ENCODE data around the gene HHAT. TPM values are rescaled to one million over a fixed set of nuclear protein-coding genes. Genes with fewer than 3 reads are reported as not detected.

Gene HHAT
- total RNA-seq, 1 donor from 2014 or later = 11.4 TPM

DNA sequence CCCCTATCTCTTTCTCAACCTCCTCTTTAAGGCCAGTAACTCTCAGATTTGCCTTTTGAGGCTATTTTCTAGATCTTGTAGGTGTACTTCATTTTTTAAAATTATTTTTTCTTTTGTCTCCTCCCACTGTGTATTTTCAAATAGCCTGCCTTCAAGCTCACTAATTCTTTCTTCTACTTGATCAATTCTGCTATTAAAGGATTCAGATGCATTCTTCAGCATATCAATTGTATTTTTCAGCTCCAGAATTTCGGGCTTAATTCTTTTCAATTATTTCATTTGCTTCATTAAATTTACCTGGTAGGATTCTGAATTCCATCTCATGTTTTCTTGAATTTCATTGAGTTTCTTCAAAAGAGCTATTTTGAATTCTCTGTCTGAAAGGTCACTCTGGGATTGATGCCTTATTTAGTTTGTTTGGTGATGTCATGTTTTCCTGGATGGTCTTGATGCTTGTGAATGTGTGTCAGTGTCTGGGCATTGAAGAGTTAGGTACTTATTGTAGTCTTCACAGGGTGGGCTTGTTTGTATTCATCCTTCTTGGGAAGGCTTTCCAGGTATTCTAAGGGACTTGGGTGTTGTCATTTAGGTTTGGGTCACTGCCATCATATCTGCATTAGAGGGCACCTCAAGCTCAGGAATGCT lies 3.6 kb upstream of the HHAT start:
- Histone ChIP-seq H3K4me1 (ENCODE audit: insufficient read depth, low read length) (peaks cover 9% of the 10 kb centered on the region), H3K9me3 (ENCODE audit: insufficient read depth, low read depth, low read length) (no peaks in the 10 kb centered on the region), H4K20me1 (ENCODE audit: insufficient read depth, low read length) (no peaks in the 10 kb centered on the region), H3K4me2 (ENCODE audit: low read length) (no peak overlapping the region), H2AFZ (ENCODE audit: low read depth, low read length) (no peak overlapping the region), H3K27me3 (ENCODE audit: insufficient read depth, low read length) (no peaks in the 10 kb centered on the region), H3K79me2 (ENCODE audit: insufficient read depth, low read length) (no peaks in the 10 kb centered on the region), H3K9ac (ENCODE audit: low read length) (no peak overlapping the region), H3K27ac (ENCODE audit: low read depth, low read length) (no peak overlapping the region), H3K4me3 (ENCODE audit: insufficient read depth, low read depth, low read length) (no peak overlapping the region), H3K36me3 (ENCODE audit: insufficient read depth, low read length) (no peaks in the 10 kb centered on the region)
- peaks cover 6% of the 10 kb centered on the region for H3K9me3 Mint-ChIP-seq (ENCODE audit: unreplicated experiment)
- DNase-seq (ENCODE audit: low read depth) (no peak), FAIRE-seq (no peak)
- no peak for TF ChIP-seq EZH2 (IDR thresholded peaks at IDR 0.05; ENCODE audit: insufficient read depth, low read length)
- no peak overlapping the region for H3K27ac Mint-ChIP-seq (ENCODE audit: unreplicated experiment)
- H3K4me1 Mint-ChIP-seq (ENCODE audit: low read depth, unreplicated experiment) = peaks cover 5% of the 10 kb centered on the region
- no peaks in the 10 kb centered on the region for H3K27me3 Mint-ChIP-seq (ENCODE audit: low read depth, unreplicated experiment)
- H3K4me3 Mint-ChIP-seq (ENCODE audit: unreplicated experiment) = no peak overlapping the region
- H3K36me3 Mint-ChIP-seq (ENCODE audit: low read depth, unreplicated experiment) = no peaks in the 10 kb centered on the region

DNA sequence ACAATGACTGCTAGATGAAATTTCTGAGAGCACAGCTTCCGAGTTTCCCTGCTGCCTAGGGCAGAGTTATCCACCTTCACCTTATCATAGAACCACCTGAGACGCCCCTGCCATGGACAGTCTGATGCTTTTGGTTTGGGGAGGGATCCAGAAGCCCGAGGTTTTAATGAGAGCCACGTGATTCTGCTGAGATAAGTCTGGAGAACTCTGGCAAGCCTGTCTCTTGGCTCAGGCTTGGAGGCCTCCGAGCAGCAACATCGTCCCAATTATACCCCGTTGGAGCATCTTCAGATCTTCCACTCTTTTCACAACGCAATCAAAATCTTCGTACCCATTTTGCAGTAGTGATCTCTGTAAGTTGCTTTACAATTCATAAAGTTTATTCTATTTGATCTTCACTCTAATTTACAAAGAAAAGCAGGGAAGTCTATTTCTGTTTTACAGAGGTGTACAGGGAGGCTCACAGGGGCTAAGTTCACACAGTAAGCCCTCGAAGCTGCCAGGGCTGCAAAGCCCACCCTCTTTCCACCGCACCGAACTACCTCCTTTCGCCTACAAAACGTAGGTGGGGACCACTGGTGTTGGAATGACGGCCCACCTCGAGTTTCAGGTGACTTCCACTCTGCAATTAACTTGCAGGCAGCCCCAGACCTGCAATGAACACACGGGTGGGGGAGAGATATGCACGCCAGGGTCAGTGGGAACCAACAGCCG lies 513 bp upstream of the HHAT start:
- H3K4me1 Mint-ChIP-seq (ENCODE audit: low read depth, unreplicated experiment) = peaks cover 7% of the 10 kb centered on the region
- no peak overlapping the region for H3K27ac Mint-ChIP-seq (ENCODE audit: unreplicated experiment)
- no peak for TF ChIP-seq EZH2 (IDR thresholded peaks at IDR 0.05; ENCODE audit: insufficient read depth, low read length)
- TF ChIP-seq, protein P1, sequence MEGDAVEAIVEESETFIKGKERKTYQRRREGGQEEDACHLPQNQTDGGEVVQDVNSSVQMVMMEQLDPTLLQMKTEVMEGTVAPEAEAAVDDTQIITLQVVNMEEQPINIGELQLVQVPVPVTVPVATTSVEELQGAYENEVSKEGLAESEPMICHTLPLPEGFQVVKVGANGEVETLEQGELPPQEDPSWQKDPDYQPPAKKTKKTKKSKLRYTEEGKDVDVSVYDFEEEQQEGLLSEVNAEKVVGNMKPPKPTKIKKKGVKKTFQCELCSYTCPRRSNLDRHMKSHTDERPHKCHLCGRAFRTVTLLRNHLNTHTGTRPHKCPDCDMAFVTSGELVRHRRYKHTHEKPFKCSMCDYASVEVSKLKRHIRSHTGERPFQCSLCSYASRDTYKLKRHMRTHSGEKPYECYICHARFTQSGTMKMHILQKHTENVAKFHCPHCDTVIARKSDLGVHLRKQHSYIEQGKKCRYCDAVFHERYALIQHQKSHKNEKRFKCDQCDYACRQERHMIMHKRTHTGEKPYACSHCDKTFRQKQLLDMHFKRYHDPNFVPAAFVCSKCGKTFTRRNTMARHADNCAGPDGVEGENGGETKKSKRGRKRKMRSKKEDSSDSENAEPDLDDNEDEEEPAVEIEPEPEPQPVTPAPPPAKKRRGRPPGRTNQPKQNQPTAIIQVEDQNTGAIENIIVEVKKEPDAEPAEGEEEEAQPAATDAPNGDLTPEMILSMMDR (IDR thresholded peaks at IDR 0.05; ENCODE audit: insufficient read depth, low read depth, low read length) = no peak
- no peak for FAIRE-seq
- peaks cover 4% of the 10 kb centered on the region for H3K9me3 Mint-ChIP-seq (ENCODE audit: unreplicated experiment)
- H4K20me1 ChIP-seq (ENCODE audit: insufficient read depth, low read length) = peaks cover 3% of the 10 kb centered on the region
- peak overlapping the region; percentile 90 for H3K9ac ChIP-seq (ENCODE audit: low read length)
- H3K4me2 ChIP-seq (ENCODE audit: low read length) = peak overlapping the region; percentile 89
- H3K9me3 ChIP-seq (ENCODE audit: insufficient read depth, low read depth, low read length) = no peaks in the 10 kb centered on the region
- H3K27me3 ChIP-seq (ENCODE audit: insufficient read depth, low read length) = no peaks in the 10 kb centered on the region
- H3K79me2 ChIP-seq (ENCODE audit: insufficient read depth, low read length) = no peaks in the 10 kb centered on the region
- peak overlapping the region; percentile 90 for H3K4me3 ChIP-seq (ENCODE audit: insufficient read depth, low read depth, low read length)
- no peaks in the 10 kb centered on the region for H3K36me3 Mint-ChIP-seq (ENCODE audit: low read depth, unreplicated experiment)
- H3K4me1 ChIP-seq (ENCODE audit: insufficient read depth, low read length) = peaks cover 14% of the 10 kb centered on the region
- H3K36me3 ChIP-seq (ENCODE audit: insufficient read depth, low read length) = no peaks in the 10 kb centered on the region
- H3K4me3 Mint-ChIP-seq (ENCODE audit: unreplicated experiment) = peak overlapping the region; percentile 89
- no peak for DNase-seq (ENCODE audit: low read depth)
- no peak overlapping the region for H3K27ac ChIP-seq (ENCODE audit: low read depth, low read length)
- peak overlapping the region; percentile 99 for H2AFZ ChIP-seq (ENCODE audit: low read depth, low read length)
- H3K27me3 Mint-ChIP-seq (ENCODE audit: low read depth, unreplicated experiment) = peaks cover 2% of the 10 kb centered on the region

DNA sequence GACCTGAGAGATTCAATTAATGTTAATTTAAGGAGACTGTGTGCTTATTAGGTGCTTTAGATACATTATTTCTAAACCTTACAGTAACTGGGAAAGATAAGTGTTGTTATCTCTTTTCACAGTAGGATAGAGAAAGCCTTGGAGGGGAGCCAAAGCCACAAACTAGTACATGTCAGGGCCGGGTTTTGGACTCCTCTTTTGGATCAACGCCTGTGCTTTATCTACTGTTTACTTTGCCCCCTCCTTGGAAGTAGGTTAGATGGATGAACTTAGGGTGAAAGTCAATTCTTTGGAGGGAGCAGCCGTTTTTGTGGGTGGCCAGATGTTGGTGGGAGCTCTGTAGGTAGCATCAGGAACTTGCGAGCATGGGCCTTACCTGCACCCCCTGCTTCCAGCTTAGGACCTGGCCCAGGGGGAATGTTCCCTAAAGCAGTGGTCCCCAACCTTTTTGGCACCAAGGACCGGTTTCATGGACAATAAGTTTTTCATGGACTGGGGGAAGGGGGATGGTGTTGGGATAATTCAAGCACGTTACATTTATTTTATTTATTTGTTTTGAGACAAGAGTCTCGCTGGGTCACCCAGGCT lies 1.7 kb downstream of the HHAT start:
- TF ChIP-seq, protein P1 (IDR thresholded peaks at IDR 0.05; ENCODE audit: insufficient read depth, low read depth, low read length) = no peak
- TF ChIP-seq EZH2 (IDR thresholded peaks at IDR 0.05; ENCODE audit: insufficient read depth, low read length) = no peak
- Mint-ChIP-seq H3K4me1 (ENCODE audit: low read depth, unreplicated experiment) (peaks cover 7% of the 10 kb centered on the region), H3K4me3 (ENCODE audit: unreplicated experiment) (peak overlapping the region; percentile 94), H3K36me3 (ENCODE audit: low read depth, unreplicated experiment) (no peaks in the 10 kb centered on the region), H3K9me3 (ENCODE audit: unreplicated experiment) (no peaks in the 10 kb centered on the region), H3K27me3 (ENCODE audit: low read depth, unreplicated experiment) (peaks cover 2% of the 10 kb centered on the region), H3K27ac (ENCODE audit: unreplicated experiment) (no peak overlapping the region)
- Histone ChIP-seq H3K4me3 (ENCODE audit: insufficient read depth, low read depth, low read length) (no peak overlapping the region), H3K9me3 (ENCODE audit: insufficient read depth, low read depth, low read length) (no peaks in the 10 kb centered on the region), H3K4me2 (ENCODE audit: low read length) (peak overlapping the region; percentile 89), H3K27me3 (ENCODE audit: insufficient read depth, low read length) (no peaks in the 10 kb centered on the region), H3K27ac (ENCODE audit: low read depth, low read length) (no peak overlapping the region), H3K79me2 (ENCODE audit: insufficient read depth, low read length) (no peaks in the 10 kb centered on the region), H2AFZ (ENCODE audit: low read depth, low read length) (no peak overlapping the region), H3K9ac (ENCODE audit: low read length) (no peak overlapping the region), H3K36me3 (ENCODE audit: insufficient read depth, low read length) (no peaks in the 10 kb centered on the region), H4K20me1 (ENCODE audit: insufficient read depth, low read length) (peaks cover 3% of the 10 kb centered on the region), H3K4me1 (ENCODE audit: insufficient read depth, low read length) (peaks cover 14% of the 10 kb centered on the region)
- FAIRE-seq (no peak), DNase-seq (ENCODE audit: low read depth) (peak; percentile 58)
